Vagina (tissue), 2 donors: Measurements from ENCODE around the gene ASCC2. TPM values are rescaled to one million over a fixed set of nuclear protein-coding genes. Genes with fewer than 3 reads are reported as not detected.

Source experiments
- DNase-seq, 2 donors: peaks; one replicate each; pipeline ENCODE4 v3.0.0-alpha.2; 2017; ENCODE audit errors: extremely low spot score in 2 of 2
- H3K27ac ChIP-seq: fragments of 200-600 bp; sonication (generic); one replicate; pipeline ENCODE4 v1.5.1; 2019
- H3K27me3 ChIP-seq: fragments of 200-600 bp; sonication (generic); one replicate; pipeline ENCODE4 v1.5.1; 2019
- H3K36me3 ChIP-seq, 2 donors: fragments of 200-600 bp; sonication (generic); one replicate each; pipeline ENCODE4 v1.5.1; 2017 to 2019
- H3K4me1 ChIP-seq: fragments of 200-600 bp; sonication (generic); one replicate; pipeline ENCODE4 v1.5.1; 2019
- H3K4me3 ChIP-seq, 2 donors: fragments of 200-600 bp; sonication (generic); 1 replicate in 1 of 2; 2 replicates in 1 of 2; pipeline ENCODE4 v1.5.1; 2016 to 2019
- H3K9me3 ChIP-seq: fragments of 200-600 bp; sonication (generic); one replicate; pipeline ENCODE4 v1.5.1; 2019
- CTCF ChIP-seq, 3 experiments: fragments of 450-650 bp in 2 of 3; fragments of 200-600 bp in 1 of 3; sonication (generic) in 1 of 3; IDR thresholded peaks; one replicate each; pipeline ENCODE4 v1.5.1; 2017 to 2019; ENCODE audit warnings: antibody characterized with exemption in 3 of 3, mild to moderate bottlenecking in 2 of 3, moderate library complexity in 2 of 3
- POLR2A ChIP-seq, 2 donors: fragments of 450-650 bp; IDR thresholded peaks; one replicate each; pipeline ENCODE4 v1.6.1; 2017; ENCODE audit warnings: antibody characterized with exemption in 2 of 2, mild to moderate bottlenecking in 2 of 2, moderate library complexity in 2 of 2
- POLR2AphosphoS5 ChIP-seq, 2 donors: sonication (generic); formaldehyde crosslinking; IDR thresholded peaks; one replicate each; pipeline ENCODE4 v1.9.0; 2017; ENCODE audit warnings: antibody characterized with exemption in 2 of 2, mild to moderate bottlenecking in 2 of 2, low read depth in 1 of 2; ENCODE audit not compliant: insufficient read depth in 1 of 2
- intact Hi-C: fragments of 100-400 bp; cut with DNase I; formaldehyde crosslinking; loops from one replicate; pipeline ENCODE4 v1.15.1; 2023
- total RNA-seq: library from RNA; depleted of rRNA; stranded (reverse); fragments of >200 nt; gene quantifications from one replicate; pipeline ENCODE4 v1.2.3, GENCODE V29; 2016

ASCC2 gene
- total RNA-seq, 1 donor from 2014 or later: 62.6 TPM

- no peaks in the 10 kb centered on the region for H3K27me3 ChIP-seq
- intact Hi-C loops: loop anchor here (10.0 kb wide), 1 partner anchor 69 kb away; the partner anchor contains the start of gene ASCC2
- H3K27ac ChIP-seq: peak overlapping the region; percentile 79
- peaks cover 35% of the 10 kb centered on the region for H3K4me1 ChIP-seq
- TF ChIP-seq CTCF (IDR thresholded peaks at IDR 0.05) (no peak), POLR2A (IDR thresholded peaks at IDR 0.05) (no peak), POLR2AphosphoS5 (IDR thresholded peaks at IDR 0.05; ENCODE audit: insufficient read depth in 1 of 2, low read depth in 1 of 2) (no peak)
- DNase-seq: no peak
- H3K36me3 ChIP-seq: peaks cover 5 to 17% of the 10 kb centered on the region in 2 donors
- peak overlapping the region; percentile 72 to 77 for H3K4me3 ChIP-seq
- no peaks in the 10 kb centered on the region for H3K9me3 ChIP-seq
These were observed 72.0 kb downstream of the ASCC2 start for GRCh38 chr22:29765905-29766631.

- intact Hi-C loops: loop anchor here (10.0 kb wide), 1 partner anchor 73 kb away; the partner anchor contains the start of gene ASCC2
- no peak for DNase-seq
- Histone ChIP-seq H3K27me3 (no peaks in the 10 kb centered on the region), H3K36me3 (no peaks in the 10 kb centered on the region), H3K27ac (no peak overlapping the region), H3K4me3 (no peak overlapping the region), H3K4me1 (peaks cover 13% of the 10 kb centered on the region), H3K9me3 (no peaks in the 10 kb centered on the region)
- TF ChIP-seq POLR2A (IDR thresholded peaks at IDR 0.05) (no peak), POLR2AphosphoS5 (IDR thresholded peaks at IDR 0.05; ENCODE audit: insufficient read depth in 1 of 2, low read depth in 1 of 2) (no peak), CTCF (IDR thresholded peaks at IDR 0.05) (no peak)
These were observed 75.8 kb downstream of the ASCC2 start for GRCh38 chr22:29762263-29762662.

GRCh38 chr22:29758959-29759358 is 79.1 kb downstream of the ASCC2 start:
- no peaks in the 10 kb centered on the region for H3K36me3 ChIP-seq
- no peaks in the 10 kb centered on the region for H3K27me3 ChIP-seq
- H3K4me1 ChIP-seq: no peaks in the 10 kb centered on the region
- no peak overlapping the region for H3K27ac ChIP-seq
- intact Hi-C loops: no loop called here
- DNase-seq: no peak
- H3K9me3 ChIP-seq: no peaks in the 10 kb centered on the region
- no peak overlapping the region for H3K4me3 ChIP-seq
- TF ChIP-seq POLR2A (IDR thresholded peaks at IDR 0.05) (no peak), POLR2AphosphoS5 (IDR thresholded peaks at IDR 0.05; ENCODE audit: insufficient read depth in 1 of 2, low read depth in 1 of 2) (no peak), CTCF (IDR thresholded peaks at IDR 0.05) (no peak)

GRCh38 chr22:29758068-29758622 is 79.9 kb downstream of the ASCC2 start:
- Histone ChIP-seq H3K4me3 (no peak overlapping the region), H3K27me3 (no peaks in the 10 kb centered on the region), H3K4me1 (no peaks in the 10 kb centered on the region), H3K9me3 (no peaks in the 10 kb centered on the region), H3K36me3 (no peaks in the 10 kb centered on the region), H3K27ac (no peak overlapping the region)
- no peak for TF ChIP-seq POLR2A (IDR thresholded peaks at IDR 0.05)
- TF ChIP-seq POLR2AphosphoS5 (IDR thresholded peaks at IDR 0.05; ENCODE audit: insufficient read depth in 1 of 2, low read depth in 1 of 2): no peak
- TF ChIP-seq CTCF (IDR thresholded peaks at IDR 0.05): no peak
- no peak for DNase-seq
- intact Hi-C loops: no loop called here

GRCh38 chr22:29757096-29757495 is 81.0 kb downstream of the ASCC2 start:
- Histone ChIP-seq H3K36me3 (no peaks in the 10 kb centered on the region), H3K4me1 (no peaks in the 10 kb centered on the region), H3K27ac (no peak overlapping the region), H3K27me3 (no peaks in the 10 kb centered on the region), H3K9me3 (no peaks in the 10 kb centered on the region), H3K4me3 (no peak overlapping the region)
- intact Hi-C loops: no loop called here
- DNase-seq: no peak
- TF ChIP-seq POLR2AphosphoS5 (IDR thresholded peaks at IDR 0.05; ENCODE audit: insufficient read depth in 1 of 2, low read depth in 1 of 2) (no peak), CTCF (IDR thresholded peaks at IDR 0.05) (no peak), POLR2A (IDR thresholded peaks at IDR 0.05) (no peak)
